ENCODE data around the gene MKI67.
A peak's percentile ranks its signal among the peaks of the same experiment; 100 is the strongest.

The MKI67 gene

GRCh38 chr10:128072046-128072445 lies 54.2 kb downstream of the MKI67 start:
- Histone ChIP-seq H3K36me3 (ENCODE audit: control insufficient read depth, insufficient read depth, low read length) (peaks cover 16% of the 10 kb centered on the region), H3K27me3 (replicated peaks; ENCODE audit: control insufficient read depth, insufficient read depth, low read length) (no peaks in the 10 kb centered on the region), H3K4me3 (replicated peaks; ENCODE audit: low read depth, low read length) (no peak overlapping the region)
- TF ChIP-seq, protein P1, sequence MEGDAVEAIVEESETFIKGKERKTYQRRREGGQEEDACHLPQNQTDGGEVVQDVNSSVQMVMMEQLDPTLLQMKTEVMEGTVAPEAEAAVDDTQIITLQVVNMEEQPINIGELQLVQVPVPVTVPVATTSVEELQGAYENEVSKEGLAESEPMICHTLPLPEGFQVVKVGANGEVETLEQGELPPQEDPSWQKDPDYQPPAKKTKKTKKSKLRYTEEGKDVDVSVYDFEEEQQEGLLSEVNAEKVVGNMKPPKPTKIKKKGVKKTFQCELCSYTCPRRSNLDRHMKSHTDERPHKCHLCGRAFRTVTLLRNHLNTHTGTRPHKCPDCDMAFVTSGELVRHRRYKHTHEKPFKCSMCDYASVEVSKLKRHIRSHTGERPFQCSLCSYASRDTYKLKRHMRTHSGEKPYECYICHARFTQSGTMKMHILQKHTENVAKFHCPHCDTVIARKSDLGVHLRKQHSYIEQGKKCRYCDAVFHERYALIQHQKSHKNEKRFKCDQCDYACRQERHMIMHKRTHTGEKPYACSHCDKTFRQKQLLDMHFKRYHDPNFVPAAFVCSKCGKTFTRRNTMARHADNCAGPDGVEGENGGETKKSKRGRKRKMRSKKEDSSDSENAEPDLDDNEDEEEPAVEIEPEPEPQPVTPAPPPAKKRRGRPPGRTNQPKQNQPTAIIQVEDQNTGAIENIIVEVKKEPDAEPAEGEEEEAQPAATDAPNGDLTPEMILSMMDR (IDR thresholded peaks at IDR 0.05; ENCODE audit: insufficient read depth, low read length, poor library complexity, severe bottlenecking), result no peak
- no peak for DNase-seq (ENCODE audit: extremely low read depth, insufficient read length)

GRCh38 chr10:128071417-128071782 lies 54.8 kb downstream of the MKI67 start:
- peaks cover 21% of the 10 kb centered on the region for H3K36me3 ChIP-seq (ENCODE audit: control insufficient read depth, insufficient read depth, low read length)

DNA sequence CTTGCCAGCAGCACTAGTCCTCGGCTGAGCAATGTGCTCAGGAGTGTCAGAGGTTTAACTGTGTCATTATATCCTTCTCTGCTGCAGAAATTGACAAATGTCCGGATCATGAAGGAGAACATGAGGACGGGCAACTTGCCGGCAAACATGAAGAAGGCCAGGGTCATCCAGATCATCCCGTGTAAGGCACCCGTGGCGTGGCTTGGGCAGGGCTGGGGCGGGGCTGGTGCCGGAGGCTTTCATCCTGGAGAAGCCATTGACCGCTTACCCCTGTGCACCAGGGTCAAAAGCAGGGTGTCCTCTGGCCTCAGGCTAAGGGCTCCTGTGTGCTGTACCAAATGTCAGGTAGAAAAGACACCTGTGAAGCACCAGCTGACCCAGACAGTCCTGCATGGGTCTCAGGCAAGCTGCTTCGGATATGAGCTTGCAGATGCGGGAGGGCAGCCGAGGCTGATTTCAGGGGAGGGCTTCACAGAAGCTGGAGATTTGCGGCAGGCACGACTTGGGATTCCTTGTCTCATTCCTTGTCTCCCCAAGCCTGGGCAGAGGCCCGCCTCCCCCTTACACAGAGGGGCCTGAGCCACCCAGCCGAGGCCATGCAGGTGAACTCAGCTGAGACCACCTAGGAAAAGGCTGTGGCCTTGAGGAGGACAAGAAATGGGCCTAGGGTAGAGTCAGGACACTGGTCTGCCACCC lies 55.4 kb downstream of the MKI67 start:
- Histone ChIP-seq H3K36me3 (ENCODE audit: control insufficient read depth, insufficient read depth, low read length) (peaks cover 20% of the 10 kb centered on the region), H3K27me3 (replicated peaks; ENCODE audit: control insufficient read depth, insufficient read depth, low read length) (no peaks in the 10 kb centered on the region), H3K4me3 (replicated peaks; ENCODE audit: low read depth, low read length) (no peak overlapping the region)
- TF ChIP-seq, protein P1 (IDR thresholded peaks at IDR 0.05; ENCODE audit: insufficient read depth, low read length, poor library complexity, severe bottlenecking), result no peak
- no peak for DNase-seq (ENCODE audit: extremely low read depth, insufficient read length)

More at GRCh38 chr10:128071417-128071782, 54.8 kb downstream of the MKI67 start:
- Histone ChIP-seq H3K4me3 (replicated peaks; ENCODE audit: low read depth, low read length) (no peak overlapping the region), H3K27me3 (replicated peaks; ENCODE audit: control insufficient read depth, insufficient read depth, low read length) (no peaks in the 10 kb centered on the region)
- DNase-seq (ENCODE audit: extremely low read depth, insufficient read length), result no peak
- TF ChIP-seq, protein P1 (IDR thresholded peaks at IDR 0.05; ENCODE audit: insufficient read depth, low read length, poor library complexity, severe bottlenecking), result no peak

- TF ChIP-seq, protein P1 (IDR thresholded peaks at IDR 0.05; ENCODE audit: insufficient read depth, low read length, poor library complexity, severe bottlenecking), result no peak
- Histone ChIP-seq H3K27me3 (replicated peaks; ENCODE audit: control insufficient read depth, insufficient read depth, low read length) (no peaks in the 10 kb centered on the region), H3K36me3 (ENCODE audit: control insufficient read depth, insufficient read depth, low read length) (peaks cover 21% of the 10 kb centered on the region), H3K4me3 (replicated peaks; ENCODE audit: low read depth, low read length) (no peak overlapping the region)
- no peak for DNase-seq (ENCODE audit: extremely low read depth, insufficient read length)
Measured at GRCh38 chr10:128070161-128070560, 56.1 kb downstream of the MKI67 start.

DNA sequence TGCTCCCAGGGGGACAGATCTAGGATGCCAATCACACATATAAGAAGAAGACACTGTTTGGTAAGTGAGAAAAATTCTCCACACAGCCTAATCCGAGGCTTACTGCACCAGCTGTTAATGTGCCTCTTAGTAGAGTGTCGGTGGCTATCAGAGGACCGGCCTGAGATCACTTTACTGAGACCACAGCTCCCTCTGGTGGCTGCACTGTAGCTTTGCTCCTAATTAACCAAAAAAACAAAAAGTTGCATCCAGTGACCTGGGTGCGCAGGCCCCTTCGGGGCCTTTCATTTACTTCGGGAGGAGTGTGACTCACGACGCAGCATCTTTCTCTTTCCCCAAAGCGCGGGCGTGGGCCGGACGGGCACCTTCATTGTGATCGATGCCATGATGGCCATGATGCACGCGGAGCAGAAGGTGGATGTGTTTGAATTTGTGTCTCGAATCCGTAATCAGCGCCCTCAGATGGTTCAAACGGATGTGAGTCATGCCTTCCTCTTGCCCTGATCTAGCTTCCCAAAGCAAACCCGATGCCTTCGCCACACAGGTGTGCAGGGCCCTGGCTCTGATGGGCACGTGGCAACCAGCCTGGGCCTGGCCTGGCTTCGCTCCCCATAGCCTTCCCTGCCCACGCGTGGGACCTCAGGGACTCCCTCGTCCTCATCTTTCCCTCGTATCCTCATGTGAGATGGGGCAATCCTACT lies 56.7 kb downstream of the MKI67 start:
- Histone ChIP-seq H3K27me3 (replicated peaks; ENCODE audit: control insufficient read depth, insufficient read depth, low read length) (no peaks in the 10 kb centered on the region), H3K4me3 (replicated peaks; ENCODE audit: low read depth, low read length) (no peak overlapping the region), H3K36me3 (ENCODE audit: control insufficient read depth, insufficient read depth, low read length) (peaks cover 21% of the 10 kb centered on the region)
- peak; percentile 35 for DNase-seq (ENCODE audit: extremely low read depth, insufficient read length)
- TF ChIP-seq, protein P1 (IDR thresholded peaks at IDR 0.05; ENCODE audit: insufficient read depth, low read length, poor library complexity, severe bottlenecking), result peak; percentile 74
